Neuron (in vitro differentiated cells): ENCODE measurements around the gene HBM.
"Not testable (repeated sequence)": the region's sequence is repeated elsewhere in the genome, so short reads cannot be mapped to it uniquely, and the experiment has no call there.

ENCODE experiments used
- H2AFZ ChIP-seq: one replicate; pipeline ENCODE4 v1.6.1; 2013; ENCODE audit warnings: low read depth, mild to moderate bottlenecking, inconsistent platforms, low read length, moderate library complexity
- H3K27me3 ChIP-seq: one replicate; pipeline ENCODE4 v1.6.1; 2013; ENCODE audit warnings: low read length; ENCODE audit not compliant: insufficient read depth
- H3K36me3 ChIP-seq: one replicate; pipeline ENCODE4 v1.6.1; 2013; ENCODE audit warnings: low read length; ENCODE audit not compliant: insufficient read depth
- H3K4me1 ChIP-seq: one replicate; pipeline ENCODE4 v1.6.1; 2013; ENCODE audit warnings: low read length; ENCODE audit not compliant: insufficient read depth
- H3K4me3 ChIP-seq: 2 replicates; pipeline ENCODE4 v1.5.1; 2013; ENCODE audit warnings: mild to moderate bottlenecking, low read length, moderate library complexity
- H3K9me3 ChIP-seq: one replicate; pipeline ENCODE4 v1.6.1; 2013; ENCODE audit warnings: low read length

HBM gene

GRCh38 chr16:187330-187729, 21.6 kb downstream of the HBM start:
- Histone ChIP-seq H3K9me3 (no peaks in the 10 kb centered on the region), H3K36me3 (peaks cover 64% of the 10 kb centered on the region), H3K4me3 (no peak overlapping the region), H2AFZ (no peak overlapping the region), H3K27me3 (no peaks in the 10 kb centered on the region), H3K4me1 (no peaks in the 10 kb centered on the region)

- Histone ChIP-seq H2AFZ (no peak overlapping the region), H3K4me3 (no peak overlapping the region), H3K36me3 (peaks cover 72% of the 10 kb centered on the region), H3K9me3 (no peaks in the 10 kb centered on the region), H3K27me3 (no peaks in the 10 kb centered on the region), H3K4me1 (no peaks in the 10 kb centered on the region)
Measured at GRCh38 chr16:188674-189073, 22.9 kb downstream of the HBM start.

GRCh38 chr16:189604-190186, 23.9 kb downstream of the HBM start:
- Histone ChIP-seq H3K36me3 (peaks cover 77% of the 10 kb centered on the region), H3K4me3 (no peak overlapping the region), H3K9me3 (no peaks in the 10 kb centered on the region), H3K27me3 (no peaks in the 10 kb centered on the region), H3K4me1 (no peaks in the 10 kb centered on the region), H2AFZ (no peak overlapping the region)

- H3K9me3 ChIP-seq = no peaks in the 10 kb centered on the region
- peaks cover 88% of the 10 kb centered on the region for H3K36me3 ChIP-seq
- H3K4me1 ChIP-seq = no peaks in the 10 kb centered on the region
Measured at GRCh38 chr16:191831-192230, 26.1 kb downstream of the HBM start.

GRCh38 chr16:192686-193085, 26.9 kb downstream of the HBM start:
- Histone ChIP-seq H3K9me3 (no peaks in the 10 kb centered on the region), H3K4me3 (no peak overlapping the region), H2AFZ (no peak overlapping the region), H3K27me3 (no peaks in the 10 kb centered on the region), H3K4me1 (no peaks in the 10 kb centered on the region), H3K36me3 (peaks cover 89% of the 10 kb centered on the region)

More at GRCh38 chr16:191831-192230, 26.1 kb downstream of the HBM start:
- Histone ChIP-seq H3K27me3 (no peaks in the 10 kb centered on the region), H2AFZ (no peak overlapping the region), H3K4me3 (no peak overlapping the region)

- Histone ChIP-seq H3K9me3 (no peaks in the 10 kb centered on the region), H3K36me3 (peaks cover 92% of the 10 kb centered on the region), H3K4me3 (no peak overlapping the region), H2AFZ (no peak overlapping the region), H3K4me1 (no peaks in the 10 kb centered on the region), H3K27me3 (no peaks in the 10 kb centered on the region)
Measured at GRCh38 chr16:193441-193840, 27.7 kb downstream of the HBM start.

GRCh38 chr16:194516-194915, 28.7 kb downstream of the HBM start:
- peaks cover 91% of the 10 kb centered on the region for H3K36me3 ChIP-seq
- no peak overlapping the region for H3K4me3 ChIP-seq
- H3K4me1 ChIP-seq = no peaks in the 10 kb centered on the region
- H3K27me3 ChIP-seq = no peaks in the 10 kb centered on the region
- no peak overlapping the region for H2AFZ ChIP-seq
- H3K9me3 ChIP-seq = no peaks in the 10 kb centered on the region

GRCh38 chr16:200388-200787, 34.6 kb downstream of the HBM start:
- H3K4me1 ChIP-seq = no peaks in the 10 kb centered on the region
- H3K9me3 ChIP-seq = peaks cover 2% of the 10 kb centered on the region
- peaks cover 82% of the 10 kb centered on the region for H3K36me3 ChIP-seq
- no peak overlapping the region for H3K4me3 ChIP-seq
- H3K27me3 ChIP-seq = no peaks in the 10 kb centered on the region
- no peak overlapping the region for H2AFZ ChIP-seq

GRCh38 chr16:203246-203645, 37.5 kb downstream of the HBM start:
- Histone ChIP-seq H3K4me1 (no peaks in the 10 kb centered on the region), H3K27me3 (no peaks in the 10 kb centered on the region), H3K4me3 (no peak overlapping the region), H3K9me3 (peaks cover 2% of the 10 kb centered on the region), H3K36me3 (peaks cover 82% of the 10 kb centered on the region), H2AFZ (no peak overlapping the region)

- not testable (repeated sequence) for H3K4me1 ChIP-seq, H3K4me3 ChIP-seq, H3K27me3 ChIP-seq, H3K9me3 ChIP-seq, H2AFZ ChIP-seq
- H3K36me3 ChIP-seq = peaks cover 82% of the 10 kb centered on the region
Measured at GRCh38 chr16:204046-204445, 38.3 kb downstream of the HBM start.

GRCh38 chr16:209359-209758, 43.6 kb downstream of the HBM start:
- peaks cover 83% of the 10 kb centered on the region for H3K36me3 ChIP-seq
- H3K4me1 ChIP-seq = not testable (repeated sequence)

GRCh38 chr16:211631-212180, 45.9 kb downstream of the HBM start:
- not testable (repeated sequence) for H2AFZ ChIP-seq, H3K9me3 ChIP-seq, H3K4me1 ChIP-seq, H3K27me3 ChIP-seq, H3K4me3 ChIP-seq
- peaks cover 78% of the 10 kb centered on the region for H3K36me3 ChIP-seq

More at GRCh38 chr16:209359-209758, 43.6 kb downstream of the HBM start:
- not testable (repeated sequence) for H2AFZ ChIP-seq, H3K4me3 ChIP-seq, H3K9me3 ChIP-seq, H3K27me3 ChIP-seq

- Histone ChIP-seq H3K27me3 (no peaks in the 10 kb centered on the region), H3K4me3 (no peak overlapping the region), H3K9me3 (no peaks in the 10 kb centered on the region), H3K4me1 (no peaks in the 10 kb centered on the region), H2AFZ (no peak overlapping the region), H3K36me3 (peaks cover 75% of the 10 kb centered on the region)
Measured at GRCh38 chr16:212999-213398, 47.2 kb downstream of the HBM start.
